ENCODE measurements around the gene KCNMA1.

Gene KCNMA1

GRCh38 chr10:77400033-77400432, 237.6 kb downstream of the KCNMA1 start:
- Histone ChIP-seq H3K23ac (ENCODE audit: low read length in 2 of 2) (no peak overlapping the region), H3K9ac (ENCODE audit: low read length) (no peak overlapping the region), H3K4ac (ENCODE audit: low read depth in 1 of 2, low read length in 2 of 2) (no peak overlapping the region), H3K18ac (ENCODE audit: low read depth in 1 of 2, low read length in 2 of 2) (no peak overlapping the region), H2AK5ac (ENCODE audit: low read length, severe bottlenecking) (no peak overlapping the region), H3K4me1 (ENCODE audit: control insufficient read depth, insufficient read depth, low read depth, low read length) (no peaks in the 10 kb centered on the region), H2AFZ (ENCODE audit: low read depth, low read length) (no peak overlapping the region), H3K4me2 (ENCODE audit: low read length, poor library complexity, severe bottlenecking) (no peak overlapping the region), H2BK12ac (ENCODE audit: low read length in 2 of 2) (peak overlapping the region in 1 of 2 experiments; percentile 28), H4K91ac (ENCODE audit: low read length) (no peak overlapping the region), H3K4me3 (ENCODE audit: insufficient read depth in 1 of 2, low read depth in 1 of 2, low read length in 2 of 2) (no peak overlapping the region), H3K9me3 (ENCODE audit: control insufficient read depth, low read length) (no peaks in the 10 kb centered on the region), H2BK5ac (ENCODE audit: low read depth, low read length, poor library complexity, severe bottlenecking) (no peak overlapping the region), H3K79me1 (replicated peaks; ENCODE audit: low read length, poor library complexity, severe bottlenecking) (peaks cover 2% of the 10 kb centered on the region), H2BK15ac (ENCODE audit: low read depth, poor library complexity, severe bottlenecking) (no peak overlapping the region), H2BK120ac (ENCODE audit: low read depth, low read length) (no peak overlapping the region), H3K14ac (ENCODE audit: low read length in 2 of 2) (no peak overlapping the region), H3K27ac (ENCODE audit: low read length, poor library complexity, severe bottlenecking) (no peak overlapping the region), H3K36me3 (ENCODE audit: control insufficient read depth in 1 of 2, insufficient read depth in 2 of 2, low read depth in 1 of 2, low read length in 2 of 2) (no peaks in the 10 kb centered on the region), H3K27me3 (ENCODE audit: control insufficient read depth in 1 of 2, insufficient read depth in 1 of 2, low read length in 2 of 2) (no peaks in the 10 kb centered on the region), H4K8ac (ENCODE audit: low read length) (no peak overlapping the region)
- DNase-seq, result no peak
- 90% methylated on average over 4 of the region's 4 CpGs for WGBS

- Histone ChIP-seq H2AFZ (ENCODE audit: low read depth, low read length) (no peak overlapping the region), H3K23ac (ENCODE audit: low read length in 2 of 2) (no peak overlapping the region), H2AK5ac (ENCODE audit: low read length, severe bottlenecking) (no peak overlapping the region), H2BK120ac (ENCODE audit: low read depth, low read length) (no peak overlapping the region), H2BK15ac (ENCODE audit: low read depth, poor library complexity, severe bottlenecking) (no peak overlapping the region), H3K79me1 (replicated peaks; ENCODE audit: low read length, poor library complexity, severe bottlenecking) (peaks cover 2% of the 10 kb centered on the region), H3K4me1 (ENCODE audit: control insufficient read depth, insufficient read depth, low read depth, low read length) (peaks cover 2% of the 10 kb centered on the region), H4K91ac (ENCODE audit: low read length) (no peak overlapping the region), H3K9me3 (ENCODE audit: control insufficient read depth, low read length) (no peaks in the 10 kb centered on the region), H2BK5ac (ENCODE audit: low read depth, low read length, poor library complexity, severe bottlenecking) (no peak overlapping the region), H3K9ac (ENCODE audit: low read length) (no peak overlapping the region), H3K4me3 (ENCODE audit: insufficient read depth in 1 of 2, low read depth in 1 of 2, low read length in 2 of 2) (no peak overlapping the region), H3K27ac (ENCODE audit: low read length, poor library complexity, severe bottlenecking) (no peak overlapping the region), H3K4me2 (ENCODE audit: low read length, poor library complexity, severe bottlenecking) (no peak overlapping the region), H3K36me3 (ENCODE audit: control insufficient read depth in 1 of 2, insufficient read depth in 2 of 2, low read depth in 1 of 2, low read length in 2 of 2) (no peaks in the 10 kb centered on the region), H3K14ac (ENCODE audit: low read length in 2 of 2) (no peak overlapping the region), H4K8ac (ENCODE audit: low read length) (no peak overlapping the region), H2BK12ac (ENCODE audit: low read length in 2 of 2) (no peak overlapping the region), H3K4ac (ENCODE audit: low read depth in 1 of 2, low read length in 2 of 2) (no peak overlapping the region), H3K18ac (ENCODE audit: low read depth in 1 of 2, low read length in 2 of 2) (no peak overlapping the region), H3K27me3 (ENCODE audit: control insufficient read depth in 1 of 2, insufficient read depth in 1 of 2, low read length in 2 of 2) (no peaks in the 10 kb centered on the region)
- DNase-seq, result no peak
- WGBS, result 97% methylated on average over 7 of the region's 10 CpGs
Observed at GRCh38 chr10:77398986-77399755, 238.4 kb downstream of the KCNMA1 start.

GRCh38 chr10:77398558-77398957, 239.1 kb downstream of the KCNMA1 start:
- H3K36me3 ChIP-seq (ENCODE audit: control insufficient read depth in 1 of 2, insufficient read depth in 2 of 2, low read depth in 1 of 2, low read length in 2 of 2), result no peaks in the 10 kb centered on the region
- 47% methylated on average over 1 of the region's 2 CpGs for WGBS

DNA sequence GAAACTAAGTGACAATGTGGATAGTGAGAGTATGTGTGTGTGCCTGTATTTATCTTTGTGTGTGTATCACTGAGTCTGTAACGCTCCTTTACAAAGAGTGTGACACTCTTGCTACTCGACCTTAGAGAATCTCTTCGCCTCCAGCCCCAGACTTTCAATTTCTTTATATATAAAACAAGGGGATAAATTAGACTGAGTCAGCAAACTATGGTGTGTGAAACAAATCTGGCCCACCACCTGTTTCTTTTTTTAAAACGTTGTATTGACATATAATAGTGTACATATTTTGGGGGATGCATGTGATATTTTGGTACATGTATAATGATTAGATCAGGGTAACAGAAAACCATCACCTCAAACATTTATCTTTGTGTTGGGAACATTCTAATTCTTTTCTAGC, 240.5 kb downstream of the KCNMA1 start:
- H2AK5ac ChIP-seq (ENCODE audit: low read length, severe bottlenecking), result no peak overlapping the region
- no peak overlapping the region for H2BK120ac ChIP-seq (ENCODE audit: low read depth, low read length)
- no peaks in the 10 kb centered on the region for H3K27me3 ChIP-seq (ENCODE audit: control insufficient read depth in 1 of 2, insufficient read depth in 1 of 2, low read length in 2 of 2)
- no peak overlapping the region for H2BK12ac ChIP-seq (ENCODE audit: low read length in 2 of 2)
- H3K23ac ChIP-seq (ENCODE audit: low read length in 2 of 2), result no peak overlapping the region
- H3K4me1 ChIP-seq (ENCODE audit: control insufficient read depth, insufficient read depth, low read depth, low read length), result peaks cover 12% of the 10 kb centered on the region
- no peak overlapping the region for H3K4ac ChIP-seq (ENCODE audit: low read depth in 1 of 2, low read length in 2 of 2)
- no peak overlapping the region for H3K18ac ChIP-seq (ENCODE audit: low read depth in 1 of 2, low read length in 2 of 2)
- no peak overlapping the region for H2AFZ ChIP-seq (ENCODE audit: low read depth, low read length)
- no peak overlapping the region for H4K8ac ChIP-seq (ENCODE audit: low read length)
- H4K91ac ChIP-seq (ENCODE audit: low read length), result no peak overlapping the region
- no peak overlapping the region for H2BK5ac ChIP-seq (ENCODE audit: low read depth, low read length, poor library complexity, severe bottlenecking)
- DNase-seq, result no peak
- H2BK15ac ChIP-seq (ENCODE audit: low read depth, poor library complexity, severe bottlenecking), result no peak overlapping the region
- no peaks in the 10 kb centered on the region for H3K9me3 ChIP-seq (ENCODE audit: control insufficient read depth, low read length)
- H3K9ac ChIP-seq (ENCODE audit: low read length), result no peak overlapping the region
- no CpG with 5 or more reads among the region's 4 CpGs for WGBS
- H3K4me3 ChIP-seq (ENCODE audit: insufficient read depth in 1 of 2, low read depth in 1 of 2, low read length in 2 of 2), result no peak overlapping the region
- peaks cover 2% of the 10 kb centered on the region for H3K79me1 ChIP-seq (replicated peaks; ENCODE audit: low read length, poor library complexity, severe bottlenecking)
- no peaks in the 10 kb centered on the region for H3K36me3 ChIP-seq (ENCODE audit: control insufficient read depth in 1 of 2, insufficient read depth in 2 of 2, low read depth in 1 of 2, low read length in 2 of 2)
- no peak overlapping the region for H3K14ac ChIP-seq (ENCODE audit: low read length in 2 of 2)
- no peak overlapping the region for H3K27ac ChIP-seq (ENCODE audit: low read length, poor library complexity, severe bottlenecking)
- H3K4me2 ChIP-seq (ENCODE audit: low read length, poor library complexity, severe bottlenecking), result no peak overlapping the region

More at GRCh38 chr10:77398558-77398957, 239.1 kb downstream of the KCNMA1 start:
- Histone ChIP-seq H2BK15ac (ENCODE audit: low read depth, poor library complexity, severe bottlenecking) (no peak overlapping the region), H3K23ac (ENCODE audit: low read length in 2 of 2) (no peak overlapping the region), H2BK120ac (ENCODE audit: low read depth, low read length) (no peak overlapping the region), H3K14ac (ENCODE audit: low read length in 2 of 2) (no peak overlapping the region), H3K4me1 (ENCODE audit: control insufficient read depth, insufficient read depth, low read depth, low read length) (peaks cover 2% of the 10 kb centered on the region), H2BK5ac (ENCODE audit: low read depth, low read length, poor library complexity, severe bottlenecking) (no peak overlapping the region), H3K27ac (ENCODE audit: low read length, poor library complexity, severe bottlenecking) (no peak overlapping the region), H3K27me3 (ENCODE audit: control insufficient read depth in 1 of 2, insufficient read depth in 1 of 2, low read length in 2 of 2) (no peaks in the 10 kb centered on the region), H3K4ac (ENCODE audit: low read depth in 1 of 2, low read length in 2 of 2) (no peak overlapping the region), H4K8ac (ENCODE audit: low read length) (no peak overlapping the region), H2AK5ac (ENCODE audit: low read length, severe bottlenecking) (no peak overlapping the region), H3K4me3 (ENCODE audit: insufficient read depth in 1 of 2, low read depth in 1 of 2, low read length in 2 of 2) (no peak overlapping the region), H3K4me2 (ENCODE audit: low read length, poor library complexity, severe bottlenecking) (no peak overlapping the region), H3K9me3 (ENCODE audit: control insufficient read depth, low read length) (no peaks in the 10 kb centered on the region), H3K9ac (ENCODE audit: low read length) (no peak overlapping the region), H4K91ac (ENCODE audit: low read length) (no peak overlapping the region), H2AFZ (ENCODE audit: low read depth, low read length) (no peak overlapping the region), H3K79me1 (replicated peaks; ENCODE audit: low read length, poor library complexity, severe bottlenecking) (no peaks in the 10 kb centered on the region), H2BK12ac (ENCODE audit: low read length in 2 of 2) (no peak overlapping the region), H3K18ac (ENCODE audit: low read depth in 1 of 2, low read length in 2 of 2) (no peak overlapping the region)
- DNase-seq, result no peak

Measured in mesenchymal stem cell (in vitro differentiated cells and primary cell).